K562 (cell line): ENCODE data around the gene STK36. TPM values are rescaled to one million over a fixed set of nuclear protein-coding genes. Genes with fewer than 3 reads are reported as not detected.

Experiments used
- ATAC-seq: fragments of 200-7000 bp; cut with Tn5 transposase; 3 replicates; pipeline ENCODE4 v1.9.1; 2020; ENCODE audit warnings: moderate library complexity
- BruUV-seq: library from RNA; stranded (reverse); fragments of 400-500 nt; replicated peaks from 2 replicates; lab custom pipeline; 2021; lab: Mats Ljungman, UMichigan
- CTCF ChIA-PET: fragments of 300-600 bp; formaldehyde crosslinking; extraction: SDS; loops from one replicate; lab custom pipeline; 2021; ENCODE audit warnings: low intra/inter-chr PET ratio; lab: Yijun Ruan, JAX
- POLR2A ChIA-PET: fragments of 300-600, 350-650 bp; sonication (Branson Sonifier 250); formaldehyde crosslinking; extraction: SDS; loops from one replicate; lab custom pipeline; 2021; ENCODE audit warnings: antibody characterized with exemption, inconsistent platforms; lab: Yijun Ruan, JAX
- DNase-seq, 4 experiments: peaks; one replicate each; pipeline versions ENCODE4 v3.0.0 to v3.0.0-alpha.2; 2011 to 2018; ENCODE audit warnings: low spot score in 3 of 4, mixed read lengths in 3 of 4; ENCODE audit errors: extremely low read depth in 1 of 4
- FAIRE-seq: peaks from 2 replicates; lab custom pipeline; 2011; peaks lifted over from hg19 to GRCh38; lab: Jason Lieb, UNC
- H2AFZ ChIP-seq: 2 replicates; pipeline ENCODE4 v1.6.0; 2011; ENCODE audit warnings: low read depth, low read length, control low read depth, inconsistent platforms
- H3K27ac ChIP-seq: fragments of 200-600 bp; 3 replicates; pipeline ENCODE4 v1.8.0; 2011; ENCODE audit warnings: low read depth, mild to moderate bottlenecking, control low read depth, inconsistent platforms, low read length, moderate library complexity, mixed read lengths; ENCODE audit errors: extremely low read depth
- H3K27me3 ChIP-seq, 2 experiments: fragments of 300-600 bp in 1 of 2; 2 replicates in 1 of 2; 3 replicates in 1 of 2; pipeline versions ENCODE4 v1.6.0 to v1.8.0; 2011; ENCODE audit warnings: inconsistent platforms in 2 of 2, low read length in 2 of 2, mild to moderate bottlenecking in 1 of 2, mixed read lengths in 1 of 2, moderate library complexity in 1 of 2; ENCODE audit not compliant: control insufficient read depth in 2 of 2, insufficient read depth in 2 of 2
- H3K36me3 ChIP-seq: fragments of 300-600 bp; 3 replicates; pipeline ENCODE4 v1.8.0; 2011; ENCODE audit warnings: mild to moderate bottlenecking, low read length, inconsistent platforms; ENCODE audit not compliant: control insufficient read depth, insufficient read depth
- H3K4me1 ChIP-seq, 2 experiments: fragments of 200-600 bp in 1 of 2; replicated peaks in 1 of 2; 2 replicates in 1 of 2; 3 replicates in 1 of 2; pipeline versions ENCODE4 v1.5.1 to v1.8.0; 2011; ENCODE audit warnings: inconsistent platforms in 2 of 2, low read length in 2 of 2, mild to moderate bottlenecking in 1 of 2, mixed read lengths in 1 of 2, moderate library complexity in 1 of 2; ENCODE audit not compliant: control insufficient read depth in 2 of 2, insufficient read depth in 2 of 2
- H3K4me2 ChIP-seq: 2 replicates; pipeline ENCODE4 v1.6.1; 2011; ENCODE audit warnings: low read length, control low read depth, inconsistent platforms, mixed read lengths; ENCODE audit not compliant: insufficient read depth
- H3K4me3 ChIP-seq: fragments of 200-600 bp; sonication (generic), shearing (Covaris generic); 2 replicates; pipeline ENCODE4 v1.5.1; 2016; ENCODE audit warnings: control low read depth, inconsistent platforms
- H3K79me2 ChIP-seq: fragments of 200-600 bp; 3 replicates; pipeline ENCODE4 v1.8.0; 2011; ENCODE audit warnings: low read length, inconsistent platforms; ENCODE audit not compliant: control insufficient read depth, insufficient read depth
- H3K9ac ChIP-seq, 2 experiments: 2 replicates each; pipeline versions ENCODE4 v1.6.0 to v1.6.1; 2011; ENCODE audit warnings: low read depth in 2 of 2, low read length in 2 of 2, control low read depth in 1 of 2, inconsistent platforms in 1 of 2, mild to moderate bottlenecking in 1 of 2, mixed read lengths in 1 of 2; ENCODE audit not compliant: insufficient read depth in 1 of 2
- H3K9me1 ChIP-seq: one replicate; pipeline ENCODE4 v1.6.0; 2011; ENCODE audit warnings: inconsistent platforms, mild to moderate bottlenecking, low read length, moderate library complexity; ENCODE audit not compliant: control insufficient read depth, insufficient read depth
- H3K9me3 ChIP-seq: replicated peaks from 2 replicates; pipeline ENCODE4 v1.5.1; 2011; ENCODE audit warnings: low read depth, low read length, inconsistent platforms; ENCODE audit not compliant: control insufficient read depth, insufficient read depth
- H4K20me1 ChIP-seq: replicated peaks from 2 replicates; pipeline ENCODE4 v1.6.1; 2011; ENCODE audit warnings: low read length, inconsistent platforms, mixed read lengths; ENCODE audit not compliant: control insufficient read depth, insufficient read depth
- DMBX1 ChIP-seq: fragments of 250-450 bp; sonication (Bioruptor Pico); IDR thresholded peaks from 2 replicates; pipeline ENCODE4 v1.8.0; 2022; ENCODE audit warnings: inconsistent platforms, mild to moderate bottlenecking, moderate library complexity, borderline replicate concordance
- HDAC6 ChIP-seq: IDR thresholded peaks from 2 replicates; pipeline ENCODE4 v1.6.1; 2012; ENCODE audit warnings: low read depth, mild to moderate bottlenecking, control low read depth, inconsistent platforms, low read length, moderate library complexity
- MAFK ChIP-seq: IDR thresholded peaks from 2 replicates; pipeline ENCODE4 v1.6.1; 2011; ENCODE audit warnings: low read length, improper control_type of control experiment
- TAF15 ChIP-seq: fragments of 200-400 bp; formaldehyde crosslinking; IDR thresholded peaks from 2 replicates; pipeline ENCODE4 v1.6.1; 2017; ENCODE audit warnings: mild to moderate bottlenecking, low read depth, low read length, moderate library complexity
- WGBS: fragments of 100-300 bp; shearing (Covaris generic); methylation state at CpG from one replicate; pipeline ENCODE4 v1.1.6; 2016; ENCODE audit warnings: low coverage, mixed read lengths; ENCODE audit not compliant: insufficient coverage; ENCODE audit errors: missing lambda C conversion rate; 5-methylcytosine and 5-hydroxymethylcytosine counted together
- in situ Hi-C: fragments of 300-500 bp; cut with MboI; formaldehyde crosslinking; loops from 4 replicates; pipeline ENCODE4 v1.15.0; 2018; ENCODE audit warnings: inconsistent platforms, mixed read lengths
- intact Hi-C: fragments of 100-400 bp; cut with micrococcal nuclease; formaldehyde crosslinking; loops from 2 replicates; pipeline ENCODE4 v1.14.2; 2022
- polyA plus RNA-seq, 8 experiments: library from polyadenylated mRNA; depleted of rRNA in 4 of 8; stranded (reverse) in 5 of 8; unstranded in 3 of 8; fragments of >200 nt; fragmentation: Nextera tagmentation in 2 of 8; fragmentation: Illumina TruSeq in 1 of 8; extraction: Ambion mirVana in 2 of 8; extraction: Trizol in 1 of 8; gene quantifications; 2 replicates each; pipeline versions ENCODE4 v1.2.1 to v1.2.3, GENCODE V29; 2011 to 2014; ENCODE audit warnings: inconsistent platforms in 1 of 8, missing spikeins in 1 of 8
- total RNA-seq, 7 experiments: library from RNA; depleted of rRNA in 6 of 7; stranded (reverse); fragments of >200 nt in 6 of 7; fragmentation: Illumina TruSeq in 2 of 7; extraction: Trizol in 2 of 7; gene quantifications; 2 replicates each; pipeline versions ENCODE4 v1.2.1 to v1.2.3, GENCODE V29; 2011 to 2021; ENCODE audit warnings: low replicate concordance in 1 of 7

Gene STK36
- total and polyA plus RNA-seq, 9 of the 15 experiments (the other 6 are each of a cell fraction or from before 2014, with no cell fraction given): 3.5 to 12.4 (median 6.7) TPM

DNA sequence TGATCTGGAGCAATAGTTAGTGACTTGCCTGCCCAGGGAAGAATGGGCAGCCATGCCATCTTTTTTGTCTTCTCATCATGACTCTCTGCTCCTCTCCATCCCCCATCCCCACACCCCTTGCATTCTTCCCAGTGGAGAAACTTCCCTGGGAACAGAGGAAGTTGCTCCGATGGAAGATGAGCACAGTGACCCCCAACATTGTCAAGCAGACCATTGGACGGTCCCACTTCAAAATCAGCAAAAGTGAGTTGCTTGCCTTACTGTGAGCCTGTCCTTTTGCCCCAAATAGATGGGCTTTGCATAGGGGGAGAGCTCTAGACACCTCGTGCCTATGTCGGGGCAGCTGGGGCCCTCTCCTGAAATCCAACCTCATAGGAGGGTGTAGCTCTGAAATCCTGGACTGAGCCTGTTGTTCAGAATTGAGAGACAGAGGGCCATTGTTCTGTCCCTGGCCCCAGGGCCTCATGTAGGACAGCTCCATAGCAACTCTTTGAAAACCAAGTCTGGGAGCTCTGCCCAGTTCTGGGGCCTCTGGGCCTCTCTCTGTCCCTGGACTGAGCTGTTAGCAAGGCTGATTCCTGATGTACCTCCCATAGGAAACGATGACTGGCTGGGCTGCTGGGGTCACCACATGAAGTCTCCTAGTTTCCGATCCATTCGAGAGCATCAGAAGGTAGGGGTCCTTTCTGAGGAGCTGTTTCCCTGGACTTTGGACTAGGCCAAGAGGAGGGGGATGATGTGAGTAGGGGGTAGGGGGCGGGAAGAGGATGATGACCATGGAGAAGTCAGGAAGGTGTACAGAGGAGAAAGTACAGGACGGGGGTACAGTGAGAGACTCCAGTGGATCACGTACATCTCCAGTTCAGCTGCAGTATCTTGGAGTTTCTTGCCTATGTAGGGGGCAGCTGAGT is 73.9 kb downstream of the STK36 start (continued):
- 0 out of 2 replicates have a peak, but pooled peaks have one; percentile 4 for TF ChIP-seq DMBX1 (CRISPR knock-in tag)
- 0 out of 2 replicates have a peak, but pooled peaks have one; percentile 0 for TF ChIP-seq MAFK

DNA sequence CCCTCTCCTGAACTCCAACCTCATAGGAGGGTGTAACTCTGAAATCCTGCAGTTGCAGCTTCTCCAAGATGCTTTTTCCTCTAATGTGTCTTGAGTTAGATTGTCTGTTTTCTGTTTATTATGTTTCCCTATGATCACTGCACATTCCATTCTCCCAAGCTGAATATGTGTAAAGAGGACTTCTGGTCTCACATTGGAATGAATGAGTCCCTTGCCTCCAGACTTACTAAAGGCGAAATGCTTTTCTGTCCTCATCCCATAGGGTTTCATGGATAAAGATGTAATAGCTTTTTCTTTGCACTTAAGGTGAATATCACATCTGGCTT is 74.5 kb downstream of the STK36 start:
- no peak for ATAC-seq
- BruUV-seq: no TSS peak
- Histone ChIP-seq H3K4me2 (no peak overlapping the region), H3K4me1 (peaks cover 5 to 12% of the 10 kb centered on the region in 2 experiments; a peak in 3 of 5 replicates), H3K27me3 (no peaks in the 10 kb centered on the region), H3K9ac (no peak overlapping the region), H3K79me2 (no peaks in the 10 kb centered on the region), H3K9me1 (no peaks in the 10 kb centered on the region), H3K27ac (no peak overlapping the region), H3K4me3 (no peak overlapping the region), H3K36me3 (peaks cover 69% of the 10 kb centered on the region; the same call in 2 of the 3 replicates), H2AFZ (no peak overlapping the region), H4K20me1 (no peaks in the 10 kb centered on the region), H3K9me3 (no peaks in the 10 kb centered on the region)
- no peak for DNase-seq
- in situ Hi-C loops (no loop called here), intact Hi-C loops (no loop called here)
- 100% methylated on average over 1 of the region's 1 CpG for WGBS
- CTCF ChIA-PET: no interaction called here
- TF ChIP-seq TAF15: no peak
- TF ChIP-seq HDAC6: no peak
- POLR2A ChIA-PET: interaction anchor here (0.6 kb wide), 1 partner anchor 26 kb away, joined by 3 read pairs; no protein-coding TSS in a partner anchor
- no peak for FAIRE-seq
